Stimulated activated naive CD4-positive, alpha-beta T cell treated with Interleukin-2 at 50 U/mL for 16 hours (primary cell): ENCODE results near the gene MTFR1L.

ENCODE experiments used
- DNase-seq: peaks from one replicate; lab custom pipeline; 2025; lab: John Stamatoyannopoulos, UW

MTFR1L gene

DNA sequence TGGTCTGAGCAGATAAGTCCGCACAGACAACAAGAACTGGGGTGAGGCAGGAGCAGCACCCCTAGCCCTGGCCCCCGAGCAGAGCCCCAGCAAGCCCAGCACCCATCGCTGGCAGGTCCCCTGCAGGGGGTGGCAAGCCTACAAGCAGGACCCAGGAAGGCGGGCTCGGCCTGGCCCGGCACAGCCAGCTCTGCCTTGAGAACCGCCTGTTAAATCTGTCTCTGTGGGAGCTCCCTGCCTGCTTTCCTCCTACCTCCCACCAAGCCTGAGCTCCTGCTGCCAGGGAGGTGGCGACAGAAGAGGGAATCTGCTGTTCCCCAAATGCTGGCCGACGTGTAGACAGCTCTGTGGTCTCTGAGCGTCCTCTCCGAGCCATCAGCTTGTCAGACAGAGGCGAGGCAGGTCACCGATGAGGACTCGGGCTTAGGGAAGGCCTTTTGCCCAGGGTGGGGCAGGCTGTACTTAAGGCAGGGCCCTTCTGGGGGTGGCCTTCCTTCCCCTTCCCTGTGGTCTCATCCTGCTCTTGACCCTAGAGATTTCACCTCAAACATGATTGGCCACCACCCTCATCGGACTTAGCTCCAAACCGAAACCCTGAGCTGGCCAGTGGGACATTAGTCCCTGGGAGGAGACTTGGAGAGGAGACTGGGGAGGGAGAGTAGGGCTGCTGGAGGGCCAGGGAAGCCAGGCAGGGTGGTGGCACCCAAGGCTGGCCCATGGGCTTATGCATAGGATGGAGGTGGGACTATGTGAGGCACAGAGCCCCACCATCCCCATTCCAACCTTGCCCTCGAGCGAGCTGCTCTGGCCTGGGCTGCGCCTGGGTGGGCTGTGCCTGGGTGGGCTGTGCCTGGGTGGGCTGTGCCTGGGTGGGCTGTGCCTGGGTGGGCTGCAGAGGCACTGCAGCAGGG lies 12.0 kb upstream of the MTFR1L start:
- DNase-seq, result no peak

GRCh38 chr1:25808481-25809244 lies 11.1 kb upstream of the MTFR1L start:
- no peak for DNase-seq

GRCh38 chr1:25809283-25809926 lies 10.3 kb upstream of the MTFR1L start:
- DNase-seq, result no peak

- DNase-seq, result no peak
Measured at GRCh38 chr1:25809929-25810328, 9.8 kb upstream of the MTFR1L start.

DNA sequence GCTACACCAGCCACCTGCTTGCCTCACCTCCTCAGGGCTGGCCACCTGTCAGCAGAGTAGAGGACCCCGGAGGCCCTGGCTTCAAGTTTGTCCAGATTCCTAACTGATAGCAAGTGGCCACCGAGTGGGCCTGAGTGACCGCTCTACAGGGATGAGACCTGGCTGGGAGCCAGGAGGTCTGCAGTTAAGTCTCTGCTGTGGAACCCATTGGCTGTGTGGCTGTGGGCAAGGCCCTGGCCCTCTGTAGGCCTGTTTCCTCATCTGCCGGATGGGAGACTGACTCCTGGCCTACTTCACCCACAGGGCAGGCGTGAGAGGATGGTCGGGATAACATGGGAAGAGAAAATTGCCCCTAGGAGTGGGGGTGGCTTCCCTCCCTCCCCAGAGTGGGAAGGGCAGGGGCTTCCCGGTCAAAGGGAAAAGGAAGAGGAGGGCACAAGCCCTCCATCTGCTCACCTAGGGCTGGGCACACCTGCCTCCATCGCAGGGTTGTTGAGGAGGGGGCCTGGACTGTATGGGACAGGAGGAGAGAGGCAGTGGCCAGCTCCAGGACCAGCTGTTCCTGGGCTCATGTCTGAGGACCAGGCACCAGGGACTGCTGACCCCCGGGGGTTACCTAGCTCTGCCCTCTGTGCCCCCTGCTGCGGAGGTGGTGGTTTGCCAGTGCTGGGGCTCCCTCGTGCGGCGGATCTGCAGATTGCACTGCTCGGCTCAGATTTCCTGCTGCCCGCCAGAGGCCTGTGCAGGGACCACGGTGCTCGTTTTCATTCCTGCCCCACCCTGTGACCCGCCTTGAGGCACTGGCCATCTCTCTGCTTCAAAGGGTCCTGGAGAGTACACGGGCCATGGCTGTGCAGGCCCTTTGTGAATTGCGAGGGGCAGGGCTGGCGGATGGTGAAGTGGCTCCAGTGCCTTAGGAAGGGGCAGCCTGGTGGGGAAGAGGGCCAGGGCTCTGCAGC lies 9.1 kb upstream of the MTFR1L start:
- DNase-seq, result peak; percentile 69

DNA sequence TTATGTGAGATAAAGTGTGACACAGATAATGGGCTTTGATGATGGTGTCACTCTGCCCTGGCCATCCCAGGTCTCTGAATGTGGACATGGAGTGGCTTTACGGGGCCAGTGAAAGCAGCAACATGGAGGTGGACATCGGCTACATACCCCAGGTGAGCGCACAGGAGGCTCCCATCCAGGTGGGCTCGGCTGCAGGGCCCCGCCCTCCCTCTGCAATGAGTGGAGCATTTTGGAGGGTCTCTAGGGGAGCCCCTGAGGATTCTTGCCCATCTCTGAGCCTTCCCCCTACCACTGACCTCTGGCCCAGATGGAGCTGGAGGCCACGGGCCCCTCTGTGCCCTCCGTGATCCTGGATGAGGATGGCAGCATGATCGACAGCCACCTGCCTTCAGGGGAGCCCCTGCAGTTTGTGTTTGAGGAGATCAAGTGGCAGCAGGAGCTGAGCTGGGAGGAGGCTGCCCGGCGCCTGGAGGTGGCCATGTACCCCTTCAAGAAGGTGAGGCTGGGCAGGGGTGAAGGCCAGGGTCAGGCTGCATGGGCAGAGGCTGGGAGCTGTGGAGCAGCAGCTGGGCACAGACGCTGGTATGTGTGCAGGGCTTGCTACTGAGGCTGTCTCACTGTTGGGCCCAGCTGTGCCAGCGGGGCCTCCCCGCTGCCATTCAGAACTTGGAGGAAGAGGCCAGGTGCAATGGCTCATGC lies 8.2 kb upstream of the MTFR1L start:
- no peak for DNase-seq

DNA sequence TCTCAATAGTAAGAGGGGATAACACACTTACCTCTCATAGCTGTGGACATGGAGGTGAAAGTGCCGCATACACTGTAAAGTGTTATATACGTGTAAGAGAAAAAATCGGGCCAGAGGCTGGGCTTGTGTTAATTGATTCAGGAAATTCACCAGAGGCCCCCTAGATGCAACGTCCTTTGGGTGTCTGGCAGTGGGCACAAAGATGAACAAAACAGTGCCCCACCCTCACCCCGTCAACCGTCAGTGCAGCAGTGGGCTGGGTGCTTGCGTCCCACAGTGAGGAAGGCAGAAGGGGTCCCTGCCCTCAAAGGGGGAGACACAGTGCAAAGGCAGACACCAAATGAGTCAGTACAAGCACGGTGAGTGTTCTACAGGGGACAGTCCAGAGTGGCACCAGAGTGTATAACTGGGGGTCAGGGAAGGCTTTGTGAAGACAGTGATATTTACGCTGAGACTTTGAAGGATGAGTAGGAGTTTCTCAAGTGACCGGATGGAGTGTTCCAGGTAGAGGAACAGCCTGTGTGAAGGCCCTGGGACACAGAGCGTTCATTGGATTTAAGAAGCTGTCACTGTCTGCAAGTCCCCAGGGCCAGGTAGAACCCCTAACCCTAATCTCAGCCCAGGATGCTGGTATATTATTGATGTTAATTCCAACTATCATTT lies 6.6 kb upstream of the MTFR1L start:
- no peak for DNase-seq

- no peak for DNase-seq
Measured at GRCh38 chr1:25813734-25814471, 5.9 kb upstream of the MTFR1L start.

DNA sequence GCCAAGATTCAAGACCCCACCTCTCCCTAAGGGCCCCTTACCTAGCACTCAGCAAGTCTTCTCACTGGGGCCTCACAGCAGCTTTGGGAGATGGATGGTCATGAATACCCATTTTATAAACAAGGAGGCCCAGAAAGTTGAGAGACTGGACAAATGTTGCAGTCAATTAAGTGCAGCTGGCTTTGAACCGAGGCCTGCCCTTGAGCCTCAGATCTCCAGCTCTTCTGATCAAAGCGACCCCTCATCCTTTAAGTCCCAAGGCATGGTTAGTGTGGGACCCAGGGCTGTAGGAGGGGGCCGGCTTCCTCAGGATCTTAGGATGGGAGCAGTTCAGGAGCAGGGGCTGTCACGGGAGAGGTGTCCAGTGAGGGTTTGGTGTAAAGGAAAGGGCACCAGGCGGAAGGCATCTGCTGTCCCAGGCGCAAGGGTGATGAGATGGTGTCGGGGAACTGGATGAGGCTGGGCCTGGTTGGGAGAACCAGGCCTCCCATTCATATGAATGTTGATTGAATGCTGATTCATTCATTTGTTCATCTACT lies 5.1 kb upstream of the MTFR1L start:
- no peak for DNase-seq

GRCh38 chr1:25815208-25816111 lies 4.3 kb upstream of the MTFR1L start:
- DNase-seq, result no peak

DNA sequence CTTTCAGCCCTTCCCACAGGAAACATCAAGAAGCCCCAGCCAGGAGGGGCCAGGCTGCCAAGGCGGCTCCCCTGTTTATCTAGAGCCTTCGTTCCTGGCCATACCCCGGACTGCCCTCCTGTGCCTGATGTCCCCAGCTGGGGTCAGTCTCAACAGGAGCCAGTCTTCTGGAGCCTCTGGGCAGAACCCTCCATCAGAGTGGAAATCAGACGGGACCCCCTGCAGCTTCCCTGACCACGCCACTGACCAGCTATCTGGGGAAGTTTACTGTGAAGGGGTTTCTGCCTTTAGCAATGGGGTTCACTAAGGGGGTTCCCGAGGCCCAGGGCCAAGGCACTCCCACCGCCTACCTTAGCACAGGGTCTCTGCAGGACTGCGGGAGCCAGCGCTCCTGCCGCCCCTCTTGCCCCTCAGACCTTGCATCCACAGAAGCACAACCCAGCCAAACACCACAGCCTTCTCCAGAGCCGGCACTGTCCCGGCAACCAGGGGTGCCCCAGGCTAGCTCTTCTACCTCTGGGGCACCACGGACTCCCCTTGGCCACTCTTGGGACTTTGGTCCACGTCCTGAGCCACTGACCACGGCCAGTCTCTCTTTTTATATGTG lies 3.5 kb upstream of the MTFR1L start:
- no peak for DNase-seq

DNA sequence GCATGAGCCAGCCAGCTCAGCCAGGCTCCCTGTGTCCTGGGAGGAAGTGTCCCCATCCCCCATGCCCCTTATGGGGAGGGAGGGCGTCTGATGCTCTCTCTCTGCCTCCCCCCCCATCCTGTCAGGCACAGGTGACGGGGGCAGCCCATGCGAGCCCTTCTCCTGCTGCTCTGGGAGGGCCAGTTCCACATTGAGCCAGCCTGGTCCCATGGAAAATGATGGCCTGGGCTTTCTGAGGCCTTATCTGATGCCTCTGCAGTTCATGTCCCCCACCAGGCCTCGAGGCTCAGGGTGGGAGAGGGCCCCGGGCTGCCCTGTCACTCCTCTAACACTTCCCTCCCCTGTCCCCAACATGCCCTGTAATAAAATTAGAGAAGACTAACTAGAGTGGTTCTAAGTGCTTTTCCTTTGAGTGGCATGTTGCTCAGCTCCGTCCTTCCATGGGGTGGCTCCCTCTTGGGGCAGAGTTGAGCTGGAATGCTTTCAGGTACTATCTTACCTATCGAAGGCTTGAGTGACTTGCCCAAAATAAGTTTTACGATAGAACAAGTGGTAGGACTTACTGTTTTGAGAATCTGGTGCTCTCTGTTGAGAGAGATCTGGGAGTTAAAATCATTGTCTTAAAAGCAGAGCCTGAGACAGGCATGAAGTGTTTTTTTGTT lies 1.8 kb upstream of the MTFR1L start:
- DNase-seq, result no peak

GRCh38 chr1:25818569-25818968 lies 1.2 kb upstream of the MTFR1L start:
- no peak for DNase-seq

- DNase-seq, result peak; percentile 71
Measured at GRCh38 chr1:25820247-25821111, 725 bp downstream of the MTFR1L start.

DNA sequence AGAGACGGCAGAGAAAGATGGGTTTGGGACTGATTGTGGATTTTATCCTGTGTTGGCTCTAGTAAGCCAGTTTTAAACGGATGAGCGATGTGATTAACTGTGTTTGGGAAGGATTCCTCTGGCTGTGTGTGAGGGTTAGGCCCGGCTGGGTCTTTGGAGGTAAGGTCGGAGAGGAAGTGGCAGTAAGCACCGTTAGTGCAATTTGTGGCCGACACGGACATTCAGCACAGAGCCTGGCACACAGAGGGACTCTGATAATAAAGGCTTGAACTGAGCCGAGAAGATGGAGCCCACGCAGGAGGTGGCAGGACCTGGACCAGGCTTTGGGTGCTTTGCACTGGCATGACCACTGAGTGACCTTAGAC lies 1.3 kb downstream of the MTFR1L start:
- no peak for DNase-seq

DNA sequence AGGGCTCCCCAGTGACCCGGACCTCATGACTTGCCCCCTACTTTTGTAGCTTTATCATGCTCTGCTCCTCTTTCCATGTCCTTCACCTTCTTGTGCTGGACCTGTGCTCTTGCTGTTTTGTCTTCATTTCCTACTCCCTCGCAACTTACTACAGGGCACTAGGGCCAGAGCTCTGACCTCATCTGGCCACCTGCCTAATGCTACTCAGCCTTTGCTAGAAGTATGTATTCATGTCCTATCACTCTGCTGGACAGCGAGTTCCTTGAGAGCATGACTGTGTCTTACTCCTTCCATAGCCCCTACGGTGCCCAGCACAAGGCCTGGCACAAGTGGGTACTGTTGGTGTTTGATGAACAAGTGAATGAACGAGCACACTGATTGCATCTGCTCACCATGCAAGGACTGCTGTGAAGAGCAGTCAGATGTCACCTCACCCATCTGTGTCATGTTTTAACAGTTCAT lies 1.9 kb downstream of the MTFR1L start:
- DNase-seq, result no peak
